Measurements from ENCODE around the gene CASP5.

DNA sequence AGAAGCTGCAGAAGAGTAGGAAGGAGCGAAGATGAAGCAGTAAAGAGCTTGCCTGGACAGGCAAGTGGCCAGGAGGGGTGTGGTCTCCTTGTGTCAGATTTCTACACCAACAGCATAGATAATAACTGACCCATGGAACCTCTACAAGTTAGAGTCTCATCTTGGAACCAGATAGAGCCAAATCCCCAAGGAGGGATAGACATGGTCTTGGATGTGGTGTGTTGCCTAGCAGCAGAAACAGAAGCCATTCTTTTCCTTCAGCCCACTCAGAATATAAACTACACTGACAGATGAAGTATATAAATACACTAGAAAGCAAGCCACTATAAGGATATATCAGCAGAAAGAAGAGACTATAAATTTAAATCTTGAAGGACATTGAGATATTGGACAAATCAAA, 26.5 kb upstream of the CASP5 start:
- no peak for TF ChIP-seq POLR2A (IDR thresholded peaks at IDR 0.05; ENCODE audit: low read depth, low read length)
- TF ChIP-seq POLR2AphosphoS5 (IDR thresholded peaks at IDR 0.05; ENCODE audit: low read depth, low read length) = no peak
- TF ChIP-seq SPI1 (IDR thresholded peaks at IDR 0.05; ENCODE audit: low read depth, low read length) = no peak
- TF ChIP-seq TAF1 (IDR thresholded peaks at IDR 0.05; ENCODE audit: low read depth, low read length) = no peak
- TF ChIP-seq PAX5 (IDR thresholded peaks at IDR 0.05; ENCODE audit: insufficient read depth, low read length, severe bottlenecking) = no peak

Data from GM12891 (cell line).